C4-2B (cell line): ENCODE results near the gene EBPL.

Source experiments
- H3K27ac ChIP-seq: fragments of 450-650 bp; 2 replicates; pipeline ENCODE4 v1.5.1; 2017
- CTCF ChIP-seq: fragments of 450-650 bp; conservative IDR thresholded peaks from 2 replicates; pipeline ENCODE4 v1.5.1; 2017; ENCODE audit warnings: mild to moderate bottlenecking
- ZFX ChIP-seq: fragments of 450-650 bp; IDR thresholded peaks from 2 replicates; pipeline ENCODE4 v1.6.1; 2017

EBPL gene

GRCh38 chr13:49652355-49653305 is 38.7 kb downstream of the EBPL start:
- no peak overlapping the region for H3K27ac ChIP-seq
- TF ChIP-seq CTCF (peak; percentile 69), ZFX (no peak)

GRCh38 chr13:49651570-49652354 is 39.5 kb downstream of the EBPL start:
- no peak overlapping the region for H3K27ac ChIP-seq
- no peak for TF ChIP-seq ZFX
- no peak for TF ChIP-seq CTCF

- H3K27ac ChIP-seq = no peak overlapping the region
Observed at GRCh38 chr13:49649963-49650312, 41.3 kb downstream of the EBPL start.

GRCh38 chr13:49649244-49649962 is 41.9 kb downstream of the EBPL start:
- TF ChIP-seq ZFX = no peak
- TF ChIP-seq CTCF = peak; percentile 75
- H3K27ac ChIP-seq = no peak overlapping the region

More at GRCh38 chr13:49649963-49650312, 41.3 kb downstream of the EBPL start:
- no peak for TF ChIP-seq ZFX
- TF ChIP-seq CTCF = no peak

GRCh38 chr13:49646688-49647087 is 44.6 kb downstream of the EBPL start:
- no peak for TF ChIP-seq CTCF
- TF ChIP-seq ZFX = no peak
- H3K27ac ChIP-seq = no peak overlapping the region

GRCh38 chr13:49645451-49645850 is 45.8 kb downstream of the EBPL start:
- no peak for TF ChIP-seq CTCF
- no peak for TF ChIP-seq ZFX

More at GRCh38 chr13:49645451-49645850, 45.8 kb downstream of the EBPL start:
- no peak overlapping the region for H3K27ac ChIP-seq
